Esophagus muscularis mucosa (tissue), 4 donors: ENCODE measurements around the gene NFE2. TPM values are rescaled to one million over a fixed set of nuclear protein-coding genes. Genes with fewer than 3 reads are reported as not detected.
"Not testable (repeated sequence)": the region's sequence is repeated elsewhere in the genome, so short reads cannot be mapped to it uniquely, and the experiment has no call there.

Source experiments
- DNase-seq: peaks from one replicate; pipeline ENCODE4 v3.0.0-alpha.2; 2017; ENCODE audit errors: extremely low spot score
- H3K27ac ChIP-seq, 4 donors: fragments of 200-600 bp; sonication (generic); replicated peaks in 1 of 4; 1 replicate in 3 of 4; 2 replicates in 1 of 4; pipeline ENCODE4 v1.5.1; 2016 to 2019; ENCODE audit warnings: mild to moderate bottlenecking in 1 of 4
- H3K27me3 ChIP-seq, 4 donors: fragments of 200-600 bp; sonication (generic); one replicate each; pipeline versions ENCODE4 v1.5.1 to v1.6.0; 2016 to 2019
- H3K36me3 ChIP-seq, 4 donors: fragments of 200-600 bp; sonication (generic); one replicate each; pipeline ENCODE4 v1.5.1; 2016 to 2019
- H3K4me1 ChIP-seq, 4 donors: fragments of 200-600 bp; sonication (generic); one replicate each; pipeline ENCODE4 v1.5.1; 2016 to 2019
- H3K4me3 ChIP-seq, 4 donors: fragments of 200-600 bp; sonication (generic); 1 replicate in 2 of 4; 2 replicates in 2 of 4; pipeline ENCODE4 v1.5.1; 2016 to 2019; ENCODE audit warnings: mild to moderate bottlenecking in 4 of 4, moderate library complexity in 1 of 4
- H3K9me3 ChIP-seq, 4 donors: fragments of 200-600 bp; sonication (generic); 1 replicate in 3 of 4; 2 replicates in 1 of 4; pipeline ENCODE4 v1.5.1; 2016 to 2019
- CTCF ChIP-seq, 3 experiments: fragments of 200-600 bp in 2 of 3; fragments of 450-650 bp in 1 of 3; sonication (generic) in 2 of 3; IDR thresholded peaks; one replicate each; pipeline ENCODE4 v1.5.1; 2017 to 2019; ENCODE audit warnings: antibody characterized with exemption in 3 of 3, mild to moderate bottlenecking in 2 of 3, moderate library complexity in 1 of 3
- EP300 ChIP-seq: sonication (generic); formaldehyde crosslinking; IDR thresholded peaks from one replicate; pipeline ENCODE4 v1.6.1; 2017; ENCODE audit warnings: antibody characterized with exemption
- POLR2A ChIP-seq: fragments of 450-650 bp; IDR thresholded peaks from one replicate; pipeline ENCODE4 v1.6.1; 2017; ENCODE audit warnings: antibody characterized with exemption, moderate library complexity, mild to moderate bottlenecking, low read depth
- POLR2AphosphoS5 ChIP-seq, 2 donors: sonication (generic); formaldehyde crosslinking; IDR thresholded peaks; one replicate each; pipeline ENCODE4 v1.6.1; 2017; ENCODE audit warnings: antibody characterized with exemption in 2 of 2
- WGBS: methylation state at CpG from one replicate; pipeline ENCODE4 v1.1.5; 2018; 5-methylcytosine and 5-hydroxymethylcytosine counted together
- intact Hi-C: fragments of 100-400 bp; cut with DNase I; formaldehyde crosslinking; loops from one replicate; pipeline ENCODE4 v1.15.1; 2023
- total RNA-seq, 4 donors: library from RNA; depleted of rRNA; stranded (reverse); fragments of >200 nt; gene quantifications; one replicate each; pipeline versions ENCODE4 v1.1.0 to v1.2.1, GENCODE V29; 2016

Gene NFE2
- total RNA-seq, 4 donors from 2014 or later = 0.32 to 3.8 (median 0.42) TPM; not detected in 1

GRCh38 chr12:54324617-54325441 is 24.0 kb upstream of the NFE2 start, which contains the start of gene COPZ1:
Gene COPZ1, plus strand, starts transcription at chr12:54325131. Its CDS starts 33 bp downstream, at chr12:54325164.
- WGBS = under 1% methylated on average over 33 of the region's 34 CpGs
- peak; percentile 99 for DNase-seq
- Histone ChIP-seq H3K27ac (peak within 1 kb of the TSS; percentile 78 to 90 (median 85)), H3K9me3 (no peaks in the 10 kb centered on the region), H3K36me3 (peaks cover 0 to 14% (median 0%) of the 10 kb centered on the region in 4 donors), H3K4me1 (peaks cover 25 to 53% (median 50%) of the 10 kb centered on the region in 4 donors), H3K4me3 (peak within 1 kb of the TSS; percentile 58 to 79 (median 66)), H3K27me3 (no peaks in the 10 kb centered on the region)
- intact Hi-C loops = loop anchor here (5.0 kb wide), 3 partner anchors 37 to 73 kb away; partner anchors contain the start of gene GPR84
- TF ChIP-seq EP300 (no peak), CTCF (IDR thresholded peaks at IDR 0.05) (peak; percentile 59 to 67 (median 61)), POLR2AphosphoS5 (IDR thresholded peaks at IDR 0.05) (peak; percentile 84 to 92), POLR2A (peak; percentile 46)

- DNase-seq = no peak
- 89% methylated on average over 5 of the region's 5 CpGs for WGBS
- H3K9me3 ChIP-seq = no peaks in the 10 kb centered on the region
- intact Hi-C loops = loop anchor here (5.0 kb wide), 2 partner anchors 34 to 69 kb away; no protein-coding TSS in a partner anchor
- no peaks in the 10 kb centered on the region for H3K36me3 ChIP-seq
- H3K27me3 ChIP-seq = no peaks in the 10 kb centered on the region
- no peak overlapping the region for H3K4me3 ChIP-seq
- TF ChIP-seq EP300 (no peak), POLR2A (no peak), CTCF (IDR thresholded peaks at IDR 0.05) (no peak), POLR2AphosphoS5 (IDR thresholded peaks at IDR 0.05) (no peak)
- H3K4me1 ChIP-seq = peaks cover 9 to 18% (median 16%) of the 10 kb centered on the region in 4 donors
- no peak overlapping the region for H3K27ac ChIP-seq
Observed at GRCh38 chr12:54321363-54321762, 20.5 kb upstream of the NFE2 start.

DNA sequence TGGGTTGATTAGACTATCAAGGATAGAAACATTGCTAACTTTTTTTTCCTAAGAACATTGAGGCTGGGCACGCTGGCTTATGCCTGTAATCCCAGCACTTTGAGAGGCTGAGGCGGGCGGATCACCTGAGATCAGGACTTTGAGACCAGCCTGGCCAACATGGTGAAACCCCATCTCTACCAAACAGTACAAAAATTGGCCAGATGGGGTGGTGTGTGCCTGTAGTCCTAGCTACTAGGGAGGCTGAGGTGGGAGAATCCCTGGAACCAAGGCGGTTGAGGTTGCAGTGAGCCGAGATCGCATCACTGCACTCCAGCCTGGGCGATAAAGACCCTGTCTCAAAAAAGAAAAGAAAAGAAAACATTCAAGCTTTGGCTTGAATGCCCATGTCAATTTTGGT is 11.5 kb upstream of the NFE2 start:
- H3K27me3 ChIP-seq, H3K36me3 ChIP-seq, H3K4me1 ChIP-seq, H3K27ac ChIP-seq, H3K9me3 ChIP-seq, intact Hi-C loops, H3K4me3 ChIP-seq, DNase-seq: not testable (repeated sequence)
- WGBS = 85% methylated on average over 7 of the region's 7 CpGs

DNA sequence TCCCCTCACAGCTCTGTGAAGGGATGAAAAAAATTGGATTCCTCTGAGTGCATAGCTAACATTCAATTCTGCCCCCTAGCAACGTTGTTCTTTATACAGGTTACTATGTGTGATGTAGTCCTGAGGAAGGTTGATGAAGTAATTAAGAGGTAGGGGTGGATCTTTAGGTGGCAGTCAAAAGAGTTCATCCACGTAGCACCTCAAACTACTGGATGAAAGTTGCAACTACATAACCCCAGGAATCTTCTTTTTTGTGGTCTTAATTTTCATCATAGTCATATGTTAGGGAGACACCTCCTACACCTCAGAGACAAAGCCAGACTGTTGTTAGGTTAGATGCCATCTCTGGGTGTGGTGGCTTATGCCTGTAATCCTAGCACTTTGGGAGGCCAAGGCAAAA is 10.2 kb upstream of the NFE2 start:
- Histone ChIP-seq H3K27me3 (peaks cover 0 to 3% (median 0%) of the 10 kb centered on the region in 4 donors), H3K4me3 (no peak overlapping the region), H3K4me1 (no peaks in the 10 kb centered on the region), H3K27ac (no peak overlapping the region), H3K9me3 (no peaks in the 10 kb centered on the region), H3K36me3 (no peaks in the 10 kb centered on the region)
- TF ChIP-seq CTCF (IDR thresholded peaks at IDR 0.05) (no peak), POLR2AphosphoS5 (IDR thresholded peaks at IDR 0.05) (no peak), EP300 (no peak), POLR2A (no peak)
- 68% methylated on average over 2 of the region's 2 CpGs for WGBS
- no peak for DNase-seq
- intact Hi-C loops = no loop called here

DNA sequence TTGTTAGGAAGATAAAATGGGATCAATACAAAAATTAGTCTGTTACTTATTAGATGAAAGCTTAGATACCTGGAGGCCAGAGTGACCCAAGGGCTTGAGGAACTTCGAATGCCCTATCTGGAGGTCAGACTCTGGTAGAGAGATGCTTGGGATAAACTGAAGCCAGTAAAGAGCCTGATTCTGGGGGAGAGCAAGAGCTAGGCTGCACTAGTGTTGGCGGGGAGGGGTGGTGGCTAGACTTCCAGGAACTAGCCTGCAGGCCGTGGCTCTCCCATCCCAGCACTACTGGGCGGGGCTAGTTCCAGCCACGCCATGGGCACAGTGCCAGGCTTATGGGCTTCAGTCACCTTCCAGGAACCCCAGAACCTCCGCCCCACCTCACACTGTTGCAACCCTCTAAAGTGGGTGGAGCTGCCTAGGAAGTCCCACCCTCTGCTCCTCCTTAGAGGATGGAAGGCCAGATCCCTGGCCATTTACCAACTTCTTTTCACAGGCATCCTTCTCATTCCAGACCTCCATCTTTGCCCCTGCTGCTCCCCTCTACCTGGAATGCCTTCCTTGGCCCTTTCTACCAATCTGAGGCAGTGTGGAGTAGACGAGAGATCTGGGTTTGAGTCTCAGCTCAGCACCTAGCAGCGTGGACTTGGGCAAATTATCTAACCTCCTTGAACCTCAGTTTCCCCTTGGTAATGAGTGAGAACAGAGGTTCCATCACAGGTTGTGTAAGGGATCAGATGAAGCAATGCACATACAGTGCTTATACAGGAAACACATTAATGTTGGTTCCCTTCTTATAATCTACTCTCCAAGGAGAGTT is 6.3 kb upstream of the NFE2 start:
- TF ChIP-seq POLR2A = no peak
- no peak for TF ChIP-seq CTCF (IDR thresholded peaks at IDR 0.05)
- no peak for TF ChIP-seq EP300
- no peak for TF ChIP-seq POLR2AphosphoS5 (IDR thresholded peaks at IDR 0.05)
- intact Hi-C loops = no loop called here
- Histone ChIP-seq H3K36me3 (no peaks in the 10 kb centered on the region), H3K9me3 (no peaks in the 10 kb centered on the region), H3K27me3 (peaks cover 0 to 11% (median 0%) of the 10 kb centered on the region in 4 donors), H3K4me3 (no peak overlapping the region), H3K4me1 (peaks cover 5 to 8% (median 5%) of the 10 kb centered on the region in 4 donors), H3K27ac (no peak overlapping the region)
- no peak for DNase-seq
- 61% methylated on average over 8 of the region's 8 CpGs for WGBS
